Myometrial cell (primary cell): ENCODE results near the gene PEX19. TPM values are rescaled to one million over a fixed set of nuclear protein-coding genes. Genes with fewer than 3 reads are reported as not detected.

Source experiments
- total RNA-seq: library from RNA; depleted of rRNA; stranded (reverse); fragments of >200 nt; gene quantifications from 2 replicates; pipeline ENCODE4 v1.2.3, GENCODE V29; 2015

The PEX19 gene, protein sequence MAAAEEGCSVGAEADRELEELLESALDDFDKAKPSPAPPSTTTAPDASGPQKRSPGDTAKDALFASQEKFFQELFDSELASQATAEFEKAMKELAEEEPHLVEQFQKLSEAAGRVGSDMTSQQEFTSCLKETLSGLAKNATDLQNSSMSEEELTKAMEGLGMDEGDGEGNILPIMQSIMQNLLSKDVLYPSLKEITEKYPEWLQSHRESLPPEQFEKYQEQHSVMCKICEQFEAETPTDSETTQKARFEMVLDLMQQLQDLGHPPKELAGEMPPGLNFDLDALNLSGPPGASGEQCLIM
- 44.1 and 111 TPM in 2 replicates for total RNA-seq

DNA sequence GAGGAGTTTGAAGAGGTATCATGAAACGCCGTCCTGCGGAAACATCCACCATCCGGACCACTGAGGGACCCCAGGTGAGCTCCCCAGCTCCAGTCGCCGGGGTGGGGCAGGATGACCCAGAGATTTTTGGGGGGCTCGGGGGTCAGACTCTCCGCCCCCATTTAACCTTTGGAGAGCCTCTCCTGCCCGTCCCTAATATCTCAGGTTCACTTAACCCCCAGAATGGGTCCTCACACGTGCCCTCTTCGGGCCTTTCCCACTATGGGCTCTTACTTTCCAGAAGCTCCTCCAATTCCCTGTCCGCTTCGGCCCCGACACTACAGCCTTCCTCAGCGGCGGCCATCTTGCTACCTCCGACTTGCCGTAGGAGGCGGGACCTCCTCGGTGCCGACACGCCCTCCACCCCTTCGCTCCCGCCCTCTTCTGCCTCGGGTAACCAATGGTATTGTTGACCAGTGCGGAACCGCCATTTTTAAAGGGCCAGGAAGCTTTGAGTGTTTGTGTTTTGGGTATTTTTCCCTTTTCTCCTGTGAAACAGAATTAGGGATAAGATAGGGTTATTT lies at the start of gene PEX19:
Gene PEX19, minus strand, starts transcription at position 352 of the 563 bp plus-strand sequence. Its CDS starts 9 bp downstream, at position 343.

GRCh38 chr1:160261893-160262794 lies 22.8 kb downstream of the PEX19 start, which contains the start of gene DCAF8:
Gene DCAF8 (minus strand): TSS chr1:160262549. CDS start chr1:160244008, 18,541 bp downstream.

Other genes with a start within 250 kb of the PEX19 start
- not detected in 2 replicates for gene KCNJ10, start 215.0 kb downstream of the PEX19 start, total RNA-seq
- 0.71 TPM in 1 of 2 replicates, not detected in the other for gene KCNJ9, start 203.6 kb downstream of the PEX19 start, total RNA-seq
- gene IGSF8, start 186.5 kb downstream of the PEX19 start, total RNA-seq = 15.6 and 17.9 TPM in 2 replicates
- not detected in 2 replicates for gene ATP1A2, start 169.4 kb downstream of the PEX19 start, total RNA-seq
- gene ATP1A4, start 133.5 kb downstream of the PEX19 start, total RNA-seq = not detected in 2 replicates
- not detected in 2 replicates for gene CASQ1, start 94.6 kb downstream of the PEX19 start, total RNA-seq
- 77.8 and 102 TPM in 2 replicates for gene PEA15, start 79.7 kb downstream of the PEX19 start, total RNA-seq
- gene DCAF8, start 22.6 kb downstream of the PEX19 start, total RNA-seq = 43.0 and 45.9 TPM in 2 replicates
- 275 and 281 TPM in 2 replicates for gene COPA, start 58.1 kb upstream of the PEX19 start, total RNA-seq
- 86.8 TPM in 2 replicates for gene NCSTN, start 58.2 kb upstream of the PEX19 start, total RNA-seq
- gene NHLH1, start 81.9 kb upstream of the PEX19 start, total RNA-seq = not detected in 2 replicates
- not detected in 2 replicates for gene VANGL2, start 115.4 kb upstream of the PEX19 start, total RNA-seq
- not detected in 2 replicates for gene SLAMF6, start 238.1 kb upstream of the PEX19 start, total RNA-seq